Right hindlimb (tissue), 1 donor: Measurements from ENCODE around the gene PRM3.
A peak's percentile ranks its signal among the peaks of the same experiment; 100 is the strongest.

ENCODE experiments used
- DNase-seq: peaks from one replicate; pipeline ENCODE4 v3.0.0-alpha.2; 2018

The PRM3 gene

GRCh38 chr16:11272921-11273720 lies at the start of gene PRM3:
Gene PRM3 (minus strand): TSS chr16:11273629. CDS start chr16:11273595, 34 bp downstream.
- DNase-seq = no peak

GRCh38 chr16:11322823-11323222 lies 49.4 kb upstream of the PRM3 start:
- DNase-seq = no peak

GRCh38 chr16:11321662-11322061 lies 48.2 kb upstream of the PRM3 start:
- no peak for DNase-seq

GRCh38 chr16:11320170-11320569 lies 46.7 kb upstream of the PRM3 start:
- no peak for DNase-seq

GRCh38 chr16:11319529-11320146 lies 46.2 kb upstream of the PRM3 start:
- DNase-seq = no peak

- no peak for DNase-seq
Observed at GRCh38 chr16:11318817-11319216, 45.4 kb upstream of the PRM3 start.

GRCh38 chr16:11316331-11317015 lies 43.0 kb upstream of the PRM3 start:
- DNase-seq = no peak

GRCh38 chr16:11315510-11315909 lies 42.1 kb upstream of the PRM3 start:
- DNase-seq = peak; percentile 50

- no peak for DNase-seq
Observed at GRCh38 chr16:11314309-11314894, 41.0 kb upstream of the PRM3 start.

GRCh38 chr16:11313493-11314308 lies 40.3 kb upstream of the PRM3 start:
- no peak for DNase-seq

- DNase-seq = no peak
Observed at GRCh38 chr16:11312718-11313492, 39.5 kb upstream of the PRM3 start.

GRCh38 chr16:11310997-11311561 lies 37.6 kb upstream of the PRM3 start:
- DNase-seq = no peak

- DNase-seq = no peak
Observed at GRCh38 chr16:11310634-11310977, 37.2 kb upstream of the PRM3 start.

- DNase-seq = no peak
Observed at GRCh38 chr16:11309895-11310633, 36.6 kb upstream of the PRM3 start.

GRCh38 chr16:11308493-11309283 lies 35.3 kb upstream of the PRM3 start:
- no peak for DNase-seq

- DNase-seq = no peak
Observed at GRCh38 chr16:11307639-11308492, 34.4 kb upstream of the PRM3 start.

GRCh38 chr16:11306997-11307638 lies 33.7 kb upstream of the PRM3 start:
- DNase-seq = no peak

- no peak for DNase-seq
Observed at GRCh38 chr16:11306381-11306780, 33.0 kb upstream of the PRM3 start.
